ENCODE data around the gene P4HB. TPM values are rescaled to one million over a fixed set of nuclear protein-coding genes. Genes with fewer than 3 reads are reported as not detected.

P4HB gene
- total and polyA plus RNA-seq, 12 donors = 244 to 801 (median 332) TPM

- WGBS, 2 donors = 89 to 92% methylated on average over 28 of the region's 28 CpGs
- TF ChIP-seq, protein P1, sequence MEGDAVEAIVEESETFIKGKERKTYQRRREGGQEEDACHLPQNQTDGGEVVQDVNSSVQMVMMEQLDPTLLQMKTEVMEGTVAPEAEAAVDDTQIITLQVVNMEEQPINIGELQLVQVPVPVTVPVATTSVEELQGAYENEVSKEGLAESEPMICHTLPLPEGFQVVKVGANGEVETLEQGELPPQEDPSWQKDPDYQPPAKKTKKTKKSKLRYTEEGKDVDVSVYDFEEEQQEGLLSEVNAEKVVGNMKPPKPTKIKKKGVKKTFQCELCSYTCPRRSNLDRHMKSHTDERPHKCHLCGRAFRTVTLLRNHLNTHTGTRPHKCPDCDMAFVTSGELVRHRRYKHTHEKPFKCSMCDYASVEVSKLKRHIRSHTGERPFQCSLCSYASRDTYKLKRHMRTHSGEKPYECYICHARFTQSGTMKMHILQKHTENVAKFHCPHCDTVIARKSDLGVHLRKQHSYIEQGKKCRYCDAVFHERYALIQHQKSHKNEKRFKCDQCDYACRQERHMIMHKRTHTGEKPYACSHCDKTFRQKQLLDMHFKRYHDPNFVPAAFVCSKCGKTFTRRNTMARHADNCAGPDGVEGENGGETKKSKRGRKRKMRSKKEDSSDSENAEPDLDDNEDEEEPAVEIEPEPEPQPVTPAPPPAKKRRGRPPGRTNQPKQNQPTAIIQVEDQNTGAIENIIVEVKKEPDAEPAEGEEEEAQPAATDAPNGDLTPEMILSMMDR (IDR thresholded peaks at IDR 0.05) = no peak
- DNase-seq (peak in 1 of 2 donors; percentile 3), ATAC-seq (no peak)
- Histone ChIP-seq H3K36me3 (peaks cover 0 to 56% (median 3%) of the 10 kb centered on the region in 9 donors), H3K4me1 (peaks cover 4 to 18% (median 13%) of the 10 kb centered on the region in 9 donors), H3K9me3 (no peaks in the 10 kb centered on the region), H3K4me3 (no peak overlapping the region), H3K27me3 (peaks cover 0 to 26% (median 0%) of the 10 kb centered on the region in 7 donors), H3K27ac (no peak overlapping the region)
- intact Hi-C loops (cut with DNase I) = loop anchor here in 1 of 10 donors (5.0 kb wide), 1 partner anchor 762 kb away; no protein-coding TSS in a partner anchor
These were observed 44.5 kb upstream of the P4HB start for GRCh38 chr17:81904600-81905423.

DNA sequence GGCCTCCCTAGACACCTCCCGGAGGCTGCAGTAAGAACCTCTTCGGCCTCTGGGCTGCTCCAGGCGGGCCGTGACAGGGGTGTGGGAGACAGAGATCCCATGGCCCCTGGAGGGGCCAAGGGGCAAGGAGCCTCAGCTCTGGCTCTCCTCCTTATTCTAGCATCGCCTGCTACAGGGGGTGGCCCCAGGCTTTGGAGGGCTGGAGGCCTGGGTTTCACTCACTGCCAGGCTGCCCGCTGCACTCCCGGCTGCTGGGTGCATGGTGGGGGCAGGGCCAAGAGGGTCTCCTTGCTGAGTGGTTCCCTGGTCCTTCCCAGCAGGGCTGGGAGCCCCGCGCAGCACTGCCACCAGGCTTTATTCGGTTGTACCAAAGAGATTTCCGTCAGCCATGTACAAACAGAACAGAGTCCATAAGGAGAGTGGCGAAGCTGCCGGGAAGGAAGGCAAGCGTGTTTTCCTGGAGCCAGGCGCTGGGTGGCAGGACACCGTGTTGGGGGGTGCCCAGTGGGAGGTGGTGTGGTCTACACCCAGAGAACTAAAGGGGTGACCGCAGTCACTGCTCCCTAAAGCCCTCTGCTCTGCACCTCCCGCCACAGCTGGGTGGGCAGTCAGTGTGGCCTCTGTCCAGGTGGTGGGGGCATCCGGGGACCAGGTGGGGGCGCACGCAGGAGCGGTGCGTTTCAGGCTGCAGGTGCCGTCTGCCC is 43.7 kb upstream of the P4HB start:
- intact Hi-C loops (cut with DNase I) = no loop called here
- WGBS, 2 donors = 94 to 97% methylated on average over 24 of the region's 24 CpGs
- Histone ChIP-seq H3K4me1 (peaks cover 3 to 16% (median 13%) of the 10 kb centered on the region in 9 donors), H3K27me3 (peaks cover 0 to 26% (median 0%) of the 10 kb centered on the region in 7 donors), H3K36me3 (peaks cover 0 to 61% (median 3%) of the 10 kb centered on the region in 9 donors), H3K27ac (no peak overlapping the region), H3K4me3 (no peak overlapping the region), H3K9me3 (no peaks in the 10 kb centered on the region)
- no peak for ATAC-seq
- peak in 1 of 2 donors; percentile 3 for DNase-seq
- TF ChIP-seq, protein P1 (IDR thresholded peaks at IDR 0.05) = no peak

GRCh38 chr17:81903415-81903831 is 43.1 kb upstream of the P4HB start:
- 93 to 94% methylated on average over 10 of the region's 10 CpGs for WGBS, 2 donors
- peaks cover 3 to 16% (median 13%) of the 10 kb centered on the region in 9 donors for H3K4me1 ChIP-seq
- TF ChIP-seq, protein P1 (IDR thresholded peaks at IDR 0.05) = no peak

More at GRCh38 chr17:81903415-81903831, 43.1 kb upstream of the P4HB start:
- Histone ChIP-seq H3K4me3 (no peak overlapping the region), H3K27ac (no peak overlapping the region), H3K36me3 (peaks cover 0 to 62% (median 9%) of the 10 kb centered on the region in 9 donors), H3K27me3 (peaks cover 0 to 26% (median 0%) of the 10 kb centered on the region in 7 donors), H3K9me3 (no peaks in the 10 kb centered on the region)
- DNase-seq (no peak), ATAC-seq (peak in 2 of 8 donors; percentile 1 to 10)
- intact Hi-C loops (cut with DNase I) = no loop called here

Measured in heart right ventricle (tissue), 16 donors.